ENCODE results near the gene CFP. TPM values are rescaled to one million over a fixed set of nuclear protein-coding genes. Genes with fewer than 3 reads are reported as not detected.
"Not testable (repeated sequence)": the region's sequence is repeated elsewhere in the genome, so short reads cannot be mapped to it uniquely, and the experiment has no call there.

The CFP gene
- 2.0 to 3.4 TPM (median 2.8 TPM) in 3 replicates for total RNA-seq (2021)
- percentile 32 among the genes with signal in this experiment for Bru-seq, nascent RNA
- long read RNA-seq, experiment 1, partial matches to known transcripts: 0 of 1 reads
- long read RNA-seq, experiment 1, other reads (novel, unspliced or antisense): 0 of 1 reads
- long read RNA-seq, experiment 2, partial matches to known transcripts: 1 of 1 reads
- long read RNA-seq, experiment 2, other reads (novel, unspliced or antisense): 0 of 1 reads
- long read RNA-seq, experiment 3, partial matches to known transcripts: 0 of 1 reads
- long read RNA-seq, experiment 3, other reads (novel, unspliced or antisense): 0 of 1 reads

DNA sequence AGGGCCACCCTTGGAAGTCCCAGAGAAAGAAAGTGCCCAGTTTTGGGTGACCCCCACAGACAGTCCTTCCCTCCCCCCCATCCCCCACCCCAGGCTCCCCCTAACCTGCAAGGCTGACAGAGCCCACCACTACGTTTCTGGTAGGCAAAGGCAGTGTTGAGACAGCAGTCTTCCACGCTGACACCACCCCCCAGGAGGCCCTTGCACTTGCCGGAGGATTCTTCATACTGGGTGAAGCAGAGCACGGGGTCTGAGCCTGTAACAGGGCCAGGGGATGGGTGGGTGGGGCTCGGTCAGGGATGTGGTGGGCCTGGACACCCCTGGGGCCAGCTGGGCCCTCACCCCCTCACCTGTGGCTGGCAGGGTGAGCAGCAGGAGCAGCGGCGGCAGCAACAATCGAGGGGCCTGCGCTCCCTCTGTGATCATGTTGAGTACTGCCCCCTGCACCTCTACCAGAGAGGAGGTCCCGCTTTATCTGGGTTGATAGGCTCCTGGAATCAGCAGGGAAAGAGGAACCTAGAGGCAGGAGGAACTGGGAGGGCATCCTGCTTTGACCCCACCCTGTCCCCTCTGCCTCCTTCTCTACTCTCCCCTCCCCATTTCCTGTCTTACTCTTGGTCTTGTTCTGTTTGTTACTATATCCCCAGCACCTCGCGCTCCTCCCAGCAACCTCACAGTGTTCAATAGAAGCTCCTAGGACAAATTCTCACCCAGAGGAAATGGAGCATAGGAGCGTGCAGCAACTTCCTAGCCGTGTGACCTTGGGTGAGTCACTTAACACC is at the start of gene CFP:
TSS of gene CFP (minus strand) at position 512 of the 782 bp plus-strand sequence. CDS start at position 426, 86 bp downstream.
- DNase-seq (ENCODE audit: low spot score) (no peak), ATAC-seq (peak; percentile 60)
- H3K4me3 Mint-ChIP-seq: no peak within 1 kb of the TSS
- TF ChIP-seq, protein P1, sequence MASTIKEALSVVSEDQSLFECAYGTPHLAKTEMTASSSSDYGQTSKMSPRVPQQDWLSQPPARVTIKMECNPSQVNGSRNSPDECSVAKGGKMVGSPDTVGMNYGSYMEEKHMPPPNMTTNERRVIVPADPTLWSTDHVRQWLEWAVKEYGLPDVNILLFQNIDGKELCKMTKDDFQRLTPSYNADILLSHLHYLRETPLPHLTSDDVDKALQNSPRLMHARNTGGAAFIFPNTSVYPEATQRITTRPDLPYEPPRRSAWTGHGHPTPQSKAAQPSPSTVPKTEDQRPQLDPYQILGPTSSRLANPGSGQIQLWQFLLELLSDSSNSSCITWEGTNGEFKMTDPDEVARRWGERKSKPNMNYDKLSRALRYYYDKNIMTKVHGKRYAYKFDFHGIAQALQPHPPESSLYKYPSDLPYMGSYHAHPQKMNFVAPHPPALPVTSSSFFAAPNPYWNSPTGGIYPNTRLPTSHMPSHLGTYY (CRISPR knock-in tag; IDR thresholded peaks at IDR 0.05): no peak
- TF ChIP-seq ZNF232 (CRISPR knock-in tag; IDR thresholded peaks at IDR 0.05) (no peak), NFATC4 (CRISPR knock-in tag; IDR thresholded peaks at IDR 0.05) (no peak), ESRRA (CRISPR knock-in tag; IDR thresholded peaks at IDR 0.05; ENCODE audit: borderline replicate concordance) (no peak), ZNF396 (CRISPR knock-in tag; IDR thresholded peaks at IDR 0.05; ENCODE audit: borderline replicate concordance) (no peak), TP53 (CRISPR knock-in tag; IDR thresholded peaks at IDR 0.05) (no peak), CBFB (CRISPR knock-in tag; IDR thresholded peaks at IDR 0.05; ENCODE audit: low read depth) (no peak), TEAD4 (CRISPR knock-in tag; IDR thresholded peaks at IDR 0.05) (no peak), HMGA2 (CRISPR knock-in tag; IDR thresholded peaks at IDR 0.05) (no peak), FOXK1 (CRISPR knock-in tag; IDR thresholded peaks at IDR 0.05) (no peak), GABPB1 (CRISPR knock-in tag; IDR thresholded peaks at IDR 0.05) (no peak)
- TF ChIP-seq, protein P2, sequence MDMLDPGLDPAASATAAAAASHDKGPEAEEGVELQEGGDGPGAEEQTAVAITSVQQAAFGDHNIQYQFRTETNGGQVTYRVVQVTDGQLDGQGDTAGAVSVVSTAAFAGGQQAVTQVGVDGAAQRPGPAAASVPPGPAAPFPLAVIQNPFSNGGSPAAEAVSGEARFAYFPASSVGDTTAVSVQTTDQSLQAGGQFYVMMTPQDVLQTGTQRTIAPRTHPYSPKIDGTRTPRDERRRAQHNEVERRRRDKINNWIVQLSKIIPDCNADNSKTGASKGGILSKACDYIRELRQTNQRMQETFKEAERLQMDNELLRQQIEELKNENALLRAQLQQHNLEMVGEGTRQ (CRISPR knock-in tag; IDR thresholded peaks at IDR 0.05): no peak
- TF ChIP-seq, protein P3, sequence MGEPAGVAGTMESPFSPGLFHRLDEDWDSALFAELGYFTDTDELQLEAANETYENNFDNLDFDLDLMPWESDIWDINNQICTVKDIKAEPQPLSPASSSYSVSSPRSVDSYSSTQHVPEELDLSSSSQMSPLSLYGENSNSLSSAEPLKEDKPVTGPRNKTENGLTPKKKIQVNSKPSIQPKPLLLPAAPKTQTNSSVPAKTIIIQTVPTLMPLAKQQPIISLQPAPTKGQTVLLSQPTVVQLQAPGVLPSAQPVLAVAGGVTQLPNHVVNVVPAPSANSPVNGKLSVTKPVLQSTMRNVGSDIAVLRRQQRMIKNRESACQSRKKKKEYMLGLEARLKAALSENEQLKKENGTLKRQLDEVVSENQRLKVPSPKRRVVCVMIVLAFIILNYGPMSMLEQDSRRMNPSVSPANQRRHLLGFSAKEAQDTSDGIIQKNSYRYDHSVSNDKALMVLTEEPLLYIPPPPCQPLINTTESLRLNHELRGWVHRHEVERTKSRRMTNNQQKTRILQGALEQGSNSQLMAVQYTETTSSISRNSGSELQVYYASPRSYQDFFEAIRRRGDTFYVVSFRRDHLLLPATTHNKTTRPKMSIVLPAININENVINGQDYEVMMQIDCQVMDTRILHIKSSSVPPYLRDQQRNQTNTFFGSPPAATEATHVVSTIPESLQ (CRISPR knock-in tag; IDR thresholded peaks at IDR 0.05): no peak
- TF ChIP-seq, protein P4, sequence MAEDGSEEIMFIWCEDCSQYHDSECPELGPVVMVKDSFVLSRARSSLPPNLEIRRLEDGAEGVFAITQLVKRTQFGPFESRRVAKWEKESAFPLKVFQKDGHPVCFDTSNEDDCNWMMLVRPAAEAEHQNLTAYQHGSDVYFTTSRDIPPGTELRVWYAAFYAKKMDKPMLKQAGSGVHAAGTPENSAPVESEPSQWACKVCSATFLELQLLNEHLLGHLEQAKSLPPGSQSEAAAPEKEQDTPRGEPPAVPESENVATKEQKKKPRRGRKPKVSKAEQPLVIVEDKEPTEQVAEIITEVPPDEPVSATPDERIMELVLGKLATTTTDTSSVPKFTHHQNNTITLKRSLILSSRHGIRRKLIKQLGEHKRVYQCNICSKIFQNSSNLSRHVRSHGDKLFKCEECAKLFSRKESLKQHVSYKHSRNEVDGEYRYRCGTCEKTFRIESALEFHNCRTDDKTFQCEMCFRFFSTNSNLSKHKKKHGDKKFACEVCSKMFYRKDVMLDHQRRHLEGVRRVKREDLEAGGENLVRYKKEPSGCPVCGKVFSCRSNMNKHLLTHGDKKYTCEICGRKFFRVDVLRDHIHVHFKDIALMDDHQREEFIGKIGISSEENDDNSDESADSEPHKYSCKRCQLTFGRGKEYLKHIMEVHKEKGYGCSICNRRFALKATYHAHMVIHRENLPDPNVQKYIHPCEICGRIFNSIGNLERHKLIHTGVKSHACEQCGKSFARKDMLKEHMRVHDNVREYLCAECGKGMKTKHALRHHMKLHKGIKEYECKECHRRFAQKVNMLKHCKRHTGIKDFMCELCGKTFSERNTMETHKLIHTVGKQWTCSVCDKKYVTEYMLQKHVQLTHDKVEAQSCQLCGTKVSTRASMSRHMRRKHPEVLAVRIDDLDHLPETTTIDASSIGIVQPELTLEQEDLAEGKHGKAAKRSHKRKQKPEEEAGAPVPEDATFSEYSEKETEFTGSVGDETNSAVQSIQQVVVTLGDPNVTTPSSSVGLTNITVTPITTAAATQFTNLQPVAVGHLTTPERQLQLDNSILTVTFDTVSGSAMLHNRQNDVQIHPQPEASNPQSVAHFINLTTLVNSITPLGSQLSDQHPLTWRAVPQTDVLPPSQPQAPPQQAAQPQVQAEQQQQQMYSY (CRISPR knock-in tag; IDR thresholded peaks at IDR 0.05): no peak
- TF ChIP-seq, protein P5, sequence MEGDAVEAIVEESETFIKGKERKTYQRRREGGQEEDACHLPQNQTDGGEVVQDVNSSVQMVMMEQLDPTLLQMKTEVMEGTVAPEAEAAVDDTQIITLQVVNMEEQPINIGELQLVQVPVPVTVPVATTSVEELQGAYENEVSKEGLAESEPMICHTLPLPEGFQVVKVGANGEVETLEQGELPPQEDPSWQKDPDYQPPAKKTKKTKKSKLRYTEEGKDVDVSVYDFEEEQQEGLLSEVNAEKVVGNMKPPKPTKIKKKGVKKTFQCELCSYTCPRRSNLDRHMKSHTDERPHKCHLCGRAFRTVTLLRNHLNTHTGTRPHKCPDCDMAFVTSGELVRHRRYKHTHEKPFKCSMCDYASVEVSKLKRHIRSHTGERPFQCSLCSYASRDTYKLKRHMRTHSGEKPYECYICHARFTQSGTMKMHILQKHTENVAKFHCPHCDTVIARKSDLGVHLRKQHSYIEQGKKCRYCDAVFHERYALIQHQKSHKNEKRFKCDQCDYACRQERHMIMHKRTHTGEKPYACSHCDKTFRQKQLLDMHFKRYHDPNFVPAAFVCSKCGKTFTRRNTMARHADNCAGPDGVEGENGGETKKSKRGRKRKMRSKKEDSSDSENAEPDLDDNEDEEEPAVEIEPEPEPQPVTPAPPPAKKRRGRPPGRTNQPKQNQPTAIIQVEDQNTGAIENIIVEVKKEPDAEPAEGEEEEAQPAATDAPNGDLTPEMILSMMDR (IDR thresholded peaks at IDR 0.05): no peak
- TF ChIP-seq, protein P6, sequence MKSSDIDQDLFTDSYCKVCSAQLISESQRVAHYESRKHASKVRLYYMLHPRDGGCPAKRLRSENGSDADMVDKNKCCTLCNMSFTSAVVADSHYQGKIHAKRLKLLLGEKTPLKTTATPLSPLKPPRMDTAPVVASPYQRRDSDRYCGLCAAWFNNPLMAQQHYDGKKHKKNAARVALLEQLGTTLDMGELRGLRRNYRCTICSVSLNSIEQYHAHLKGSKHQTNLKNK (CRISPR knock-in tag; IDR thresholded peaks at IDR 0.05): no peak
- ChIA-PET CTCF (interaction anchor here (1.2 to 2.0 kb wide), 5 partner anchors 15 to 68 kb away, joined by 3 to 9 read pairs (median 4); partner anchors contain the start of gene TIMP1), POLR2A (no interaction called here)
- no peaks in the 10 kb centered on the region for H3K36me3 Mint-ChIP-seq
- peak within 1 kb of the TSS; percentile 60 for H3K27ac Mint-ChIP-seq
- peaks cover 12% of the 10 kb centered on the region for H3K4me1 Mint-ChIP-seq
- no peaks in the 10 kb centered on the region; the same call in 1 of the 2 replicates for H3K27me3 Mint-ChIP-seq (ENCODE audit: low read depth)
- H3K9me3 Mint-ChIP-seq: no peaks in the 10 kb centered on the region

DNA sequence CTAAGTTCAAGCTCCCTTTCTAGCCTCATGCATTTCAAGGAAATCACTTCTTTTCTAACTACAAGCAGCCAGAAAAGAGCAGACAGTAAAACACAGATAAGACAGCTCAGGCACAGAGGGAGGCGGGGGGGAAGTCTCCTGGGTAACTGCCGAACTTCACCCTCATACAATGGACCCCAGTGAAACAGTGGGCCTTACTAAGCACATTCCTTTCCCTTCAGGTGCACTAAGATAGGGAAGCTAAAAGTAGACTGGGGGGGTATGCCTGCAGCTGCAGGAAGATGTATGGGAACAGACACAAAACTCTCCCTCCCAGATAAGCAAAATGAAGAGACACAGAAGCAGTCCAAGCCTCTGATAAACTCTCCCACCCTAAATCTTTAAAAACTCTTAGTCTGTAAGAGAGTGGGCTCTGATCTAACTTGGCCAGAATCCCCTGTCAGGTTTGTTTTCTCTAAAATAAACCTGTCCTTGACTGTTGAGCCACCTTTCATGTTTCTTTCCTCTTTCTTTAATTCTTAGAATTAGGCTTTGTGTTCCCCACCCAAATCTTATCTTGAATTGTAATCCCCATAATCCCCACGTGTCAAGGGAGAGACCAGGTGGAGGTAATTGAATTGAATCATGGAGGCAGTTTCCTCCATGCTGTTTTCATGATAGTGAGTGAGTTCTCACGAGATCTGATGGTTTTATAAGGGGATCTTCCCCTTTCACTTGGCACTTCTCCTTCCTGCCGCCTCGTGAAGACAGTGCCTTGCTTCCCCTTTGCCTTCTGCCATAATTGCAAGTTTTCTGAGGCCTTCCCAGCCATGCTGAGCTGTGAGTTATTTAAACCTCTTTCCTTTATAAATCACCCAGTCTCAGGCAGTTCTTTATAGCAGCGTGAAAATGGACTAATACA is 46.5 kb upstream of the CFP start:
- CTCF ChIA-PET; H3K27me3 Mint-ChIP-seq (ENCODE audit: low read depth); POLR2A ChIA-PET; DNase-seq (ENCODE audit: low spot score); ATAC-seq; H3K4me3 Mint-ChIP-seq; H3K4me1 Mint-ChIP-seq; H3K27ac Mint-ChIP-seq; H3K36me3 Mint-ChIP-seq: not testable (repeated sequence)
- peaks cover 11% of the 10 kb centered on the region for H3K9me3 Mint-ChIP-seq

Data from WTC11 (cell line).